Keratinocyte (primary cell): Measurements from ENCODE around the gene GRK6. TPM values are rescaled to one million over a fixed set of nuclear protein-coding genes. Genes with fewer than 3 reads are reported as not detected.

ENCODE experiments used
- DNase-seq: peaks from one replicate; pipeline ENCODE4 v3.0.0-alpha.2; 2011; ENCODE audit warnings: low read depth, missing footprints, low spot score
- FAIRE-seq: peaks from 2 replicates; lab custom pipeline; 2011; peaks lifted over from hg19 to GRCh38; lab: Jason Lieb, UNC
- H2AFZ ChIP-seq: 2 replicates; pipeline ENCODE4 v1.6.0; 2012; ENCODE audit warnings: low read length, control low read depth, inconsistent platforms; ENCODE audit not compliant: control insufficient read depth
- H3K27ac ChIP-seq: 2 replicates; pipeline ENCODE4 v1.5.1; 2011; ENCODE audit warnings: low read length; ENCODE audit not compliant: control insufficient read depth, insufficient read depth
- H3K27me3 ChIP-seq: 3 replicates; pipeline ENCODE4 v1.6.0; 2011; ENCODE audit warnings: low read length; ENCODE audit not compliant: control insufficient read depth, insufficient read depth; ENCODE audit errors: extremely low read depth
- H3K36me3 ChIP-seq, 2 experiments: 2 replicates in 1 of 2; 3 replicates in 1 of 2; pipeline ENCODE4 v1.5.1; 2011; ENCODE audit warnings: low read length in 2 of 2, mild to moderate bottlenecking in 1 of 2; ENCODE audit not compliant: control insufficient read depth in 2 of 2, insufficient read depth in 2 of 2; ENCODE audit errors: extremely low read depth in 1 of 2
- H3K4me1 ChIP-seq: 3 replicates; pipeline ENCODE4 v1.5.1; 2011; ENCODE audit warnings: low read length; ENCODE audit not compliant: control insufficient read depth, insufficient read depth; ENCODE audit errors: extremely low read depth
- H3K4me2 ChIP-seq: 3 replicates; pipeline ENCODE4 v1.6.0; 2011; ENCODE audit warnings: low read depth, low read length; ENCODE audit not compliant: control insufficient read depth, insufficient read depth; ENCODE audit errors: extremely low read depth
- H3K4me3 ChIP-seq, 3 experiments: fragments of 200-600 bp in 1 of 3; sonication (generic) in 1 of 3; 2 replicates in 2 of 3; 3 replicates in 1 of 3; pipeline ENCODE4 v1.5.1; 2011 to 2016; ENCODE audit warnings: low read length in 3 of 3, mild to moderate bottlenecking in 3 of 3, control low read depth in 2 of 3, inconsistent platforms in 1 of 3, low read depth in 1 of 3, mixed read lengths in 1 of 3, mixed run types in 1 of 3, moderate library complexity in 1 of 3; ENCODE audit not compliant: control insufficient read depth in 2 of 3, insufficient read depth in 2 of 3; ENCODE audit errors: extremely low read depth in 1 of 3
- H3K79me2 ChIP-seq: 2 replicates; pipeline ENCODE4 v1.6.0; 2012; ENCODE audit warnings: low read length; ENCODE audit not compliant: control insufficient read depth, insufficient read depth
- H3K9ac ChIP-seq: 3 replicates; pipeline ENCODE4 v1.6.0; 2011; ENCODE audit warnings: low read length; ENCODE audit not compliant: control insufficient read depth, insufficient read depth; ENCODE audit errors: extremely low read depth
- H3K9me1 ChIP-seq: 3 replicates; pipeline ENCODE4 v1.6.0; 2011; ENCODE audit warnings: low read length; ENCODE audit not compliant: control insufficient read depth, insufficient read depth; ENCODE audit errors: extremely low read depth
- H3K9me3 ChIP-seq: 2 replicates; pipeline ENCODE4 v1.5.1; 2012; ENCODE audit warnings: low read depth, low read length; ENCODE audit not compliant: control insufficient read depth
- H4K20me1 ChIP-seq: 3 replicates; pipeline ENCODE4 v1.6.0; 2011; ENCODE audit warnings: low read length; ENCODE audit not compliant: control insufficient read depth, insufficient read depth; ENCODE audit errors: extremely low read depth
- CTCF ChIP-seq, 3 experiments: IDR thresholded peaks in 1 of 3; conservative IDR thresholded peaks in 1 of 3; optimal IDR thresholded peaks in 1 of 3; 2 replicates in 2 of 3; 3 replicates in 1 of 3; pipeline versions ENCODE3 to v1.5.1; 2011; ENCODE audit warnings: low read length in 3 of 3, mild to moderate bottlenecking in 3 of 3, moderate library complexity in 2 of 3, control low read depth in 1 of 3, inconsistent platforms in 1 of 3; ENCODE audit not compliant: insufficient read depth in 2 of 3; ENCODE audit errors: extremely low read depth in 1 of 3
- EZH2 ChIP-seq: IDR thresholded peaks from one replicate; pipeline ENCODE4 v1.6.1; 2012; ENCODE audit warnings: inconsistent platforms, mild to moderate bottlenecking, low read length, moderate library complexity
- dilution Hi-C: fragments of 300-500 bp; cut with MboI; formaldehyde crosslinking; loops from one replicate; pipeline ENCODE4 v1.7.0; 2020; ENCODE audit warnings: low sequenced_read_pairs; ENCODE audit not compliant: extremely low pct_ligation_motif_present
- polyA plus RNA-seq, 5 experiments: library from polyadenylated mRNA; depleted of rRNA in 3 of 5; stranded (reverse) in 3 of 5; stranded (forward) in 1 of 5; unstranded in 1 of 5; fragments of >200 nt; gene quantifications; 1 replicate in 1 of 5; 2 replicates in 3 of 5; 3 replicates in 1 of 5; pipeline versions ENCODE4 v1.2.1 to v1.2.3, GENCODE V29; 2011 to 2012; ENCODE audit warnings: missing spikeins in 2 of 5, low read depth in 1 of 5, low replicate concordance in 1 of 5

The GRK6 gene
- polyA plus RNA-seq, 1 donor (not counting 4 experiments of a cell fraction or from before 2014, with no cell fraction given): 29.9 TPM

GRCh38 chr5:177456976-177457851 lies 30.7 kb downstream of the GRK6 start:
- Histone ChIP-seq H3K4me2 (no peak overlapping the region), H4K20me1 (peaks cover 5% of the 10 kb centered on the region), H3K79me2 (no peaks in the 10 kb centered on the region), H3K4me1 (peaks cover 15% of the 10 kb centered on the region), H3K9ac (no peak overlapping the region), H3K36me3 (peaks cover 15% of the 10 kb centered on the region in 2 experiments), H3K9me1 (no peaks in the 10 kb centered on the region), H3K9me3 (no peaks in the 10 kb centered on the region), H2AFZ (no peak overlapping the region), H3K4me3 (no peak overlapping the region), H3K27ac (no peak overlapping the region), H3K27me3 (no peaks in the 10 kb centered on the region)
- DNase-seq (no peak), FAIRE-seq (peak; percentile 20)
- TF ChIP-seq EZH2 (no peak), CTCF (optimal IDR thresholded peaks at IDR 0.05 in 1 of 3, IDR thresholded peaks at IDR 0.05 in 1 of 3, conservative IDR thresholded peaks at IDR 0.05 in 1 of 3; ENCODE audit: extremely low read depth in 1 of 3, insufficient read depth in 2 of 3, low read length in 3 of 3) (peak in 2 of 3 experiments; percentile 53 to 63)
- dilution Hi-C loops: no loop called here

GRCh38 chr5:177457852-177458681 lies 31.6 kb downstream of the GRK6 start:
- dilution Hi-C loops: no loop called here
- Histone ChIP-seq H3K27ac (no peak overlapping the region), H3K4me1 (peaks cover 11% of the 10 kb centered on the region)

More at GRCh38 chr5:177457852-177458681, 31.6 kb downstream of the GRK6 start:
- no peaks in the 10 kb centered on the region for H3K9me3 ChIP-seq
- no peak overlapping the region for H3K4me3 ChIP-seq
- no peak for FAIRE-seq
- H3K27me3 ChIP-seq: no peaks in the 10 kb centered on the region
- H2AFZ ChIP-seq: no peak overlapping the region
- H4K20me1 ChIP-seq: peaks cover 5% of the 10 kb centered on the region
- no peak for TF ChIP-seq CTCF (optimal IDR thresholded peaks at IDR 0.05 in 1 of 3, IDR thresholded peaks at IDR 0.05 in 1 of 3, conservative IDR thresholded peaks at IDR 0.05 in 1 of 3; ENCODE audit: extremely low read depth in 1 of 3, insufficient read depth in 2 of 3, low read length in 3 of 3)
- no peak for TF ChIP-seq EZH2
- H3K79me2 ChIP-seq: no peaks in the 10 kb centered on the region
- H3K4me2 ChIP-seq: no peak overlapping the region
- no peaks in the 10 kb centered on the region for H3K9me1 ChIP-seq
- peaks cover 15 to 18% of the 10 kb centered on the region in 2 experiments for H3K36me3 ChIP-seq
- no peak overlapping the region for H3K9ac ChIP-seq
- DNase-seq: no peak
